K562 (cell line): ENCODE measurements around the gene SH3GLB2. TPM values are rescaled to one million over a fixed set of nuclear protein-coding genes. Genes with fewer than 3 reads are reported as not detected.

Experiments
- ATAC-seq: fragments of 200-7000 bp; cut with Tn5 transposase; 3 replicates; pipeline ENCODE4 v1.9.1; 2020; ENCODE audit warnings: moderate library complexity
- BruUV-seq: library from RNA; stranded (reverse); fragments of 400-500 nt; replicated peaks from 2 replicates; lab custom pipeline; 2021; lab: Mats Ljungman, UMichigan
- CTCF ChIA-PET: fragments of 300-600 bp; formaldehyde crosslinking; extraction: SDS; loops from one replicate; lab custom pipeline; 2021; ENCODE audit warnings: low intra/inter-chr PET ratio; lab: Yijun Ruan, JAX
- POLR2A ChIA-PET: fragments of 300-600, 350-650 bp; sonication (Branson Sonifier 250); formaldehyde crosslinking; extraction: SDS; loops from one replicate; lab custom pipeline; 2021; ENCODE audit warnings: antibody characterized with exemption, inconsistent platforms; lab: Yijun Ruan, JAX
- DNase-seq, 4 experiments: peaks; one replicate each; pipeline versions ENCODE4 v3.0.0 to v3.0.0-alpha.2; 2011 to 2018; ENCODE audit warnings: low spot score in 3 of 4, mixed read lengths in 3 of 4; ENCODE audit errors: extremely low read depth in 1 of 4
- FAIRE-seq: peaks from 2 replicates; lab custom pipeline; 2011; peaks lifted over from hg19 to GRCh38; lab: Jason Lieb, UNC
- H2AFZ ChIP-seq: 2 replicates; pipeline ENCODE4 v1.6.0; 2011; ENCODE audit warnings: low read depth, low read length, control low read depth, inconsistent platforms
- H3K27ac ChIP-seq: fragments of 200-600 bp; 3 replicates; pipeline ENCODE4 v1.8.0; 2011; ENCODE audit warnings: low read depth, mild to moderate bottlenecking, control low read depth, inconsistent platforms, low read length, moderate library complexity, mixed read lengths; ENCODE audit errors: extremely low read depth
- H3K27me3 ChIP-seq, 2 experiments: fragments of 300-600 bp in 1 of 2; 2 replicates in 1 of 2; 3 replicates in 1 of 2; pipeline versions ENCODE4 v1.6.0 to v1.8.0; 2011; ENCODE audit warnings: inconsistent platforms in 2 of 2, low read length in 2 of 2, mild to moderate bottlenecking in 1 of 2, mixed read lengths in 1 of 2, moderate library complexity in 1 of 2; ENCODE audit not compliant: control insufficient read depth in 2 of 2, insufficient read depth in 2 of 2
- H3K36me3 ChIP-seq: fragments of 300-600 bp; 3 replicates; pipeline ENCODE4 v1.8.0; 2011; ENCODE audit warnings: mild to moderate bottlenecking, low read length, inconsistent platforms; ENCODE audit not compliant: control insufficient read depth, insufficient read depth
- H3K4me1 ChIP-seq, 2 experiments: fragments of 200-600 bp in 1 of 2; replicated peaks in 1 of 2; 2 replicates in 1 of 2; 3 replicates in 1 of 2; pipeline versions ENCODE4 v1.5.1 to v1.8.0; 2011; ENCODE audit warnings: inconsistent platforms in 2 of 2, low read length in 2 of 2, mild to moderate bottlenecking in 1 of 2, mixed read lengths in 1 of 2, moderate library complexity in 1 of 2; ENCODE audit not compliant: control insufficient read depth in 2 of 2, insufficient read depth in 2 of 2
- H3K4me2 ChIP-seq: 2 replicates; pipeline ENCODE4 v1.6.1; 2011; ENCODE audit warnings: low read length, control low read depth, inconsistent platforms, mixed read lengths; ENCODE audit not compliant: insufficient read depth
- H3K4me3 ChIP-seq: fragments of 200-600 bp; sonication (generic), shearing (Covaris generic); 2 replicates; pipeline ENCODE4 v1.5.1; 2016; ENCODE audit warnings: control low read depth, inconsistent platforms
- H3K79me2 ChIP-seq: fragments of 200-600 bp; 3 replicates; pipeline ENCODE4 v1.8.0; 2011; ENCODE audit warnings: low read length, inconsistent platforms; ENCODE audit not compliant: control insufficient read depth, insufficient read depth
- H3K9ac ChIP-seq, 2 experiments: 2 replicates each; pipeline versions ENCODE4 v1.6.0 to v1.6.1; 2011; ENCODE audit warnings: low read depth in 2 of 2, low read length in 2 of 2, control low read depth in 1 of 2, inconsistent platforms in 1 of 2, mild to moderate bottlenecking in 1 of 2, mixed read lengths in 1 of 2; ENCODE audit not compliant: insufficient read depth in 1 of 2
- H3K9me1 ChIP-seq: one replicate; pipeline ENCODE4 v1.6.0; 2011; ENCODE audit warnings: inconsistent platforms, mild to moderate bottlenecking, low read length, moderate library complexity; ENCODE audit not compliant: control insufficient read depth, insufficient read depth
- H3K9me3 ChIP-seq: replicated peaks from 2 replicates; pipeline ENCODE4 v1.5.1; 2011; ENCODE audit warnings: low read depth, low read length, inconsistent platforms; ENCODE audit not compliant: control insufficient read depth, insufficient read depth
- H4K20me1 ChIP-seq: replicated peaks from 2 replicates; pipeline ENCODE4 v1.6.1; 2011; ENCODE audit warnings: low read length, inconsistent platforms, mixed read lengths; ENCODE audit not compliant: control insufficient read depth, insufficient read depth
- CEBPG ChIP-seq, 3 experiments: fragments of 200-800 bp in 1 of 3; sonication (Bioruptor generic) in 1 of 3; sonication (generic) in 1 of 3; formaldehyde crosslinking in 1 of 3; IDR thresholded peaks in 2 of 3; conservative IDR thresholded peaks in 1 of 3; 2 replicates each; pipeline versions ENCODE4 v1.6.1 to v1.8.0; 2016 to 2022; ENCODE audit warnings: missing compliant biosample characterization in 2 of 3, missing genetic modification characterization in 2 of 3, mild to moderate bottlenecking in 1 of 3, missing genetic modification reagents in 1 of 3
- FOXA1 ChIP-seq: fragments of 450-650 bp; IDR thresholded peaks from 2 replicates; pipeline ENCODE4 v1.6.1; 2016; ENCODE audit warnings: mild to moderate bottlenecking, borderline replicate concordance
- KLF6 ChIP-seq: fragments of 250-450 bp; sonication (Bioruptor Pico); IDR thresholded peaks from 2 replicates; pipeline ENCODE4 v1.4.0; 2020; ENCODE audit warnings: mild to moderate bottlenecking, moderate library complexity, borderline replicate concordance
- MAFK ChIP-seq: IDR thresholded peaks from 2 replicates; pipeline ENCODE4 v1.6.1; 2011; ENCODE audit warnings: low read length, improper control_type of control experiment
- MYNN ChIP-seq, 2 experiments: sonication (generic); formaldehyde crosslinking in 1 of 2; IDR thresholded peaks; 2 replicates each; pipeline versions ENCODE4 v1.5.0 to v1.6.1; 2016 to 2020; ENCODE audit warnings: antibody characterized with exemption in 1 of 2, missing genetic modification reagents in 1 of 2
- POLR2A ChIP-seq: fragments of 450-650 bp; conservative IDR thresholded peaks from 2 replicates; pipeline ENCODE4 v1.6.1; 2016
- POLR2G ChIP-seq: fragments of 200-400 bp; formaldehyde crosslinking; IDR thresholded peaks from 2 replicates; pipeline ENCODE4 v1.6.1; 2017; ENCODE audit warnings: low read depth, mild to moderate bottlenecking, antibody characterized with exemption, low read length, moderate library complexity
- PRDM10 ChIP-seq: fragments of 450-650 bp; IDR thresholded peaks from 2 replicates; pipeline ENCODE4 v1.6.1; 2018; ENCODE audit not compliant: partially characterized antibody
- RBM22 ChIP-seq: fragments of 200-400 bp; formaldehyde crosslinking; IDR thresholded peaks from 2 replicates; pipeline ENCODE4 v1.6.1; 2018; ENCODE audit warnings: low read length, low read depth; ENCODE audit not compliant: poor library complexity, severe bottlenecking
- SIN3A ChIP-seq, 2 experiments: fragments of 150-350 bp in 1 of 2; IDR thresholded peaks; 2 replicates each; pipeline ENCODE4 v1.6.1; 2011 to 2016; ENCODE audit warnings: borderline replicate concordance in 2 of 2, low read depth in 2 of 2, low read length in 2 of 2, mild to moderate bottlenecking in 2 of 2, moderate library complexity in 2 of 2; ENCODE audit not compliant: control insufficient read depth in 1 of 2
- SUPT5H ChIP-seq: fragments of 450-650 bp; IDR thresholded peaks from 2 replicates; pipeline ENCODE4 v1.6.1; 2016
- ZNF3 ChIP-seq: fragments of 250-450 bp; sonication (Bioruptor Pico); IDR thresholded peaks from 2 replicates; pipeline ENCODE4 v1.5.0; 2021; ENCODE audit warnings: mild to moderate bottlenecking, moderate library complexity
- WGBS: fragments of 100-300 bp; shearing (Covaris generic); methylation state at CpG from one replicate; pipeline ENCODE4 v1.1.6; 2016; ENCODE audit warnings: low coverage, mixed read lengths; ENCODE audit not compliant: insufficient coverage; ENCODE audit errors: missing lambda C conversion rate; 5-methylcytosine and 5-hydroxymethylcytosine counted together
- in situ Hi-C: fragments of 300-500 bp; cut with MboI; formaldehyde crosslinking; loops from 4 replicates; pipeline ENCODE4 v1.15.0; 2018; ENCODE audit warnings: inconsistent platforms, mixed read lengths
- intact Hi-C: fragments of 100-400 bp; cut with micrococcal nuclease; formaldehyde crosslinking; loops from 2 replicates; pipeline ENCODE4 v1.14.2; 2022
- polyA plus RNA-seq, 8 experiments: library from polyadenylated mRNA; depleted of rRNA in 4 of 8; stranded (reverse) in 5 of 8; unstranded in 3 of 8; fragments of >200 nt; fragmentation: Nextera tagmentation in 2 of 8; fragmentation: Illumina TruSeq in 1 of 8; extraction: Ambion mirVana in 2 of 8; extraction: Trizol in 1 of 8; gene quantifications; 2 replicates each; pipeline versions ENCODE4 v1.2.1 to v1.2.3, GENCODE V29; 2011 to 2014; ENCODE audit warnings: inconsistent platforms in 1 of 8, missing spikeins in 1 of 8
- total RNA-seq, 7 experiments: library from RNA; depleted of rRNA in 6 of 7; stranded (reverse); fragments of >200 nt in 6 of 7; fragmentation: Illumina TruSeq in 2 of 7; extraction: Trizol in 2 of 7; gene quantifications; 2 replicates each; pipeline versions ENCODE4 v1.2.1 to v1.2.3, GENCODE V29; 2011 to 2021; ENCODE audit warnings: low replicate concordance in 1 of 7

The SH3GLB2 gene
- total and polyA plus RNA-seq, 9 of the 15 experiments (the other 6 are each of a cell fraction or from before 2014, with no cell fraction given) = 0.20 to 118 (median 58.8) TPM

GRCh38 chr9:129007766-129008468 lies 20.2 kb downstream of the SH3GLB2 start:
- no peak for FAIRE-seq
- Histone ChIP-seq H2AFZ (no peak overlapping the region), H3K9ac (peak overlapping the region in 1 of 2 experiments; percentile 67; a peak in 2 of 4 replicates), H3K4me3 (no peak overlapping the region), H3K79me2 (no peaks in the 10 kb centered on the region), H3K27ac (no peak overlapping the region)
- CTCF ChIA-PET = no interaction called here
- POLR2A ChIA-PET = interaction anchor here (1.0 to 3.4 kb wide), 2 partner anchors 15 to 619 kb away, joined by 4 to 15 read pairs; partner anchors contain the start of gene NTMT1
- no peak for TF ChIP-seq SIN3A (IDR thresholded peaks at IDR 0.05; ENCODE audit: borderline replicate concordance in 2 of 2, control insufficient read depth in 1 of 2, low read depth in 2 of 2, low read length in 2 of 2)
- TF ChIP-seq ZNF3 = no peak
- TF ChIP-seq CEBPG (CRISPR knock-in tag; IDR thresholded peaks at IDR 0.05) = no peak
- no peak for TF ChIP-seq CEBPG (tag; conservative IDR thresholded peaks at IDR 0.05 in 1 of 2, IDR thresholded peaks at IDR 0.05 in 1 of 2)
- TF ChIP-seq PRDM10 = no peak
- TF ChIP-seq MAFK = no peak
- TF ChIP-seq FOXA1 = no peak
- 0 out of 2 replicates have a peak, but pooled peaks have one; percentile 14 for TF ChIP-seq MYNN (IDR thresholded peaks at IDR 0.05)
- no peak for TF ChIP-seq MYNN (CRISPR knock-in tag; IDR thresholded peaks at IDR 0.05)
- peak; percentile 9; the same call in 1 of the 2 replicates for TF ChIP-seq POLR2A
- peak; percentile 26; the same call in 1 of the 2 replicates for TF ChIP-seq SUPT5H
- TF ChIP-seq RBM22 = peak; percentile 74
- TF ChIP-seq KLF6 (CRISPR knock-in tag) = no peak
- TF ChIP-seq POLR2G = peak; percentile 76
- TF ChIP-seq, all 486 proteins: peak for 5
- Histone ChIP-seq H3K9me1 (no peaks in the 10 kb centered on the region), H3K4me2 (no peak overlapping the region), H4K20me1 (peaks cover 17% of the 10 kb centered on the region), H3K36me3 (peaks cover 92% of the 10 kb centered on the region), H3K9me3 (no peaks in the 10 kb centered on the region), H3K4me1 (peaks cover 0 to 46% of the 10 kb centered on the region in 2 experiments; a peak in 3 of 5 replicates), H3K27me3 (no peaks in the 10 kb centered on the region)
- 92% methylated on average over 15 of the region's 18 CpGs for WGBS
- in situ Hi-C loops = no loop called here
- no peak for ATAC-seq
- no peak for DNase-seq
- TSS peak; percentile 25 for BruUV-seq
- intact Hi-C loops = loop anchor here (5.0 kb wide), 1 partner anchor 276 kb away; no protein-coding TSS in a partner anchor
